ENCODE data around the gene NEB.

DNA sequence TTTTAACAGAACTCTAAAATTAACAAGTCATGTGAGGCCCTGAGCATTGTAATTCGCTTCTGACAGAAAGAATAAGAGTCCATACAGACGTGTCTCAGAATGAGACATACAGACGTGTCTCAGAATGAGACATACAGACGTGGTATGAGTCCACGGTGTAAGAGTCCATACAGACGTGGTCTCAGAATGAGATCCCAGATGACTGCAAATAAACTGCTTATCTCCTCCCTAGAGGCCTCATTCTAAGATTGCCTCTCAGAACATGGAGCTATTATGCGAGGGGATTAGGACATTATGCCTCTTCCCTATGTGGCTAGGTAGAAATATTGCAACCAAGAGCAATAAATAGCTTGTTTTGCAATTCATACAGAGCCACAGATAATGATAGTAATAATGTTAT lies 63.9 kb downstream of the NEB start:
- TF ChIP-seq, protein P1, sequence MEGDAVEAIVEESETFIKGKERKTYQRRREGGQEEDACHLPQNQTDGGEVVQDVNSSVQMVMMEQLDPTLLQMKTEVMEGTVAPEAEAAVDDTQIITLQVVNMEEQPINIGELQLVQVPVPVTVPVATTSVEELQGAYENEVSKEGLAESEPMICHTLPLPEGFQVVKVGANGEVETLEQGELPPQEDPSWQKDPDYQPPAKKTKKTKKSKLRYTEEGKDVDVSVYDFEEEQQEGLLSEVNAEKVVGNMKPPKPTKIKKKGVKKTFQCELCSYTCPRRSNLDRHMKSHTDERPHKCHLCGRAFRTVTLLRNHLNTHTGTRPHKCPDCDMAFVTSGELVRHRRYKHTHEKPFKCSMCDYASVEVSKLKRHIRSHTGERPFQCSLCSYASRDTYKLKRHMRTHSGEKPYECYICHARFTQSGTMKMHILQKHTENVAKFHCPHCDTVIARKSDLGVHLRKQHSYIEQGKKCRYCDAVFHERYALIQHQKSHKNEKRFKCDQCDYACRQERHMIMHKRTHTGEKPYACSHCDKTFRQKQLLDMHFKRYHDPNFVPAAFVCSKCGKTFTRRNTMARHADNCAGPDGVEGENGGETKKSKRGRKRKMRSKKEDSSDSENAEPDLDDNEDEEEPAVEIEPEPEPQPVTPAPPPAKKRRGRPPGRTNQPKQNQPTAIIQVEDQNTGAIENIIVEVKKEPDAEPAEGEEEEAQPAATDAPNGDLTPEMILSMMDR (conservative IDR thresholded peaks at IDR 0.05; ENCODE audit: low read length), result no peak
- no peak for TF ChIP-seq EZH2phosphoT487 (IDR thresholded peaks at IDR 0.05; ENCODE audit: borderline replicate concordance)

Data from Loucy (cell line).